ENCODE measurements around the gene ARHGEF12.

The ARHGEF12 gene

DNA sequence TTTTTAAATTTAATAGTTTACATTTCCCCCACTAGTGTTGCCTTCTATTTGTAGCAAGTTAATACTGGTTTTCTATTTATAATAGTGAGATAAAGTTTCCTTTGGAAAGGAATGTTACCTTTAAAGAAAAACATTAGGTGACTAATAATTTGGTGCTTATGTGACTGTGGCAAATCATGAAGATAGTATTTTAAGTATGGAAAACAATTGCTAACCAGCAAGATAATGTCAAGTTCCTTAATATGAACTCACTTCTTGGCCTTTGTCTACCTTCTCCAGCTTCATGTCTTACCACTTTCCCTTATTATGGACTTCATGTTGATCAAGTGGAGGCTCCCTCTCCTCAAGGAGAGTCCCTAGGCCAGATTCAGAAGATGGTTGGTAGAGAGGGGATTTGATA is 27.2 kb downstream of the ARHGEF12 start:
- H3K9me3 ChIP-seq (ENCODE audit: control insufficient read depth, insufficient read depth, low read length) = no peaks in the 10 kb centered on the region
- no peak overlapping the region for H3K4me3 ChIP-seq (ENCODE audit: low read length)
- H3K27ac ChIP-seq (ENCODE audit: low read length) = no peak overlapping the region
- no peak for DNase-seq (ENCODE audit: low read depth, low spot score)
- H3K27me3 ChIP-seq (ENCODE audit: control insufficient read depth, insufficient read depth, low read length) = no peaks in the 10 kb centered on the region
- H3K36me3 ChIP-seq (ENCODE audit: control insufficient read depth, insufficient read depth, low read length) = no peaks in the 10 kb centered on the region
- no peaks in the 10 kb centered on the region for H3K4me1 ChIP-seq (ENCODE audit: control insufficient read depth, insufficient read depth, low read length)

GRCh38 chr11:120365512-120365911 is 29.3 kb downstream of the ARHGEF12 start:
- DNase-seq (ENCODE audit: low read depth, low spot score) = no peak
- H3K36me3 ChIP-seq (ENCODE audit: control insufficient read depth, insufficient read depth, low read length) = no peaks in the 10 kb centered on the region
- no peak overlapping the region for H3K4me3 ChIP-seq (ENCODE audit: low read length)
- no peaks in the 10 kb centered on the region for H3K4me1 ChIP-seq (ENCODE audit: control insufficient read depth, insufficient read depth, low read length)
- H3K9me3 ChIP-seq (ENCODE audit: control insufficient read depth, insufficient read depth, low read length) = no peaks in the 10 kb centered on the region
- H3K27ac ChIP-seq (ENCODE audit: low read length) = no peak overlapping the region
- H3K27me3 ChIP-seq (ENCODE audit: control insufficient read depth, insufficient read depth, low read length) = no peaks in the 10 kb centered on the region

DNA sequence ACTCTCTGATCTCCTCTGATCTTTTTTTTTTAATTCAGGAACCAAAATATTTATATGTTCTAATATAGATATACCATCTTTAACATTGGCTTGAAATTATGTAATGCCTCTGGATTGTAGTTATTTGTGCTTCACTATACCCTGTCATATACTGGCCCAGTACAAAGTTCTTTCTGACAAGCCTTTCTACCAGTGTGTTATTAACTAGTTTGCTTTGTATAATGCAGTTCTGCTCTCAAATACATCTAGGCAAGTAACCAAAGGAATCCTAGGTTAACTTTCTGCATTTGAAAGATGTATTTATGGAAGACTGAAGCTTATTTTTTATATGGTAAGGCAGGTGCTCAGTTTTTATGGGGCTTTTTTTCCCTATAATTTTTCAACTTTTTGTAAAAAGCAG is 36.1 kb downstream of the ARHGEF12 start:
- no peaks in the 10 kb centered on the region for H3K4me1 ChIP-seq (ENCODE audit: control insufficient read depth, insufficient read depth, low read length)
- H3K36me3 ChIP-seq (ENCODE audit: control insufficient read depth, insufficient read depth, low read length) = no peaks in the 10 kb centered on the region
- no peak overlapping the region for H3K4me3 ChIP-seq (ENCODE audit: low read length)
- no peaks in the 10 kb centered on the region for H3K9me3 ChIP-seq (ENCODE audit: control insufficient read depth, insufficient read depth, low read length)
- no peak for DNase-seq (ENCODE audit: low read depth, low spot score)
- H3K27me3 ChIP-seq (ENCODE audit: control insufficient read depth, insufficient read depth, low read length) = no peaks in the 10 kb centered on the region
- H3K27ac ChIP-seq (ENCODE audit: low read length) = no peak overlapping the region

DNA sequence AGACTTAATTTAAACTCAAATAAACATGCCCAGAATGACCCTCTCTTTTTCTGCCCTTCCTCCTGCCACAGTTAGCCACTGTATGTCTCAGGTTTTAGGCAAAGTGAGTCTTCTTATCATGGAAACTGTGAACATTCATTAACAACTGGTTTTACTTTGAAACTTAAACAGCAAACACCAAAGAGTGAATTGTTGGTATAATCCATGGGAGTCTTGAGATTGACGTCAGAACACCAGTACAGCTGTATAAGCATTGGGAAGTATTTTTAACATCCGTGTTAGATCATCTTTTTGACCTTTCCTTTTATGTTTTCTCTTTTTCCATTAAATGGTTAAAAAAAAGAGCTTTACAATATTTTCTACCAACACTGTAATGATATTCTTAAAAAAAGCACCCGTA is 38.9 kb downstream of the ARHGEF12 start:
- H3K36me3 ChIP-seq (ENCODE audit: control insufficient read depth, insufficient read depth, low read length) = no peaks in the 10 kb centered on the region

DNA sequence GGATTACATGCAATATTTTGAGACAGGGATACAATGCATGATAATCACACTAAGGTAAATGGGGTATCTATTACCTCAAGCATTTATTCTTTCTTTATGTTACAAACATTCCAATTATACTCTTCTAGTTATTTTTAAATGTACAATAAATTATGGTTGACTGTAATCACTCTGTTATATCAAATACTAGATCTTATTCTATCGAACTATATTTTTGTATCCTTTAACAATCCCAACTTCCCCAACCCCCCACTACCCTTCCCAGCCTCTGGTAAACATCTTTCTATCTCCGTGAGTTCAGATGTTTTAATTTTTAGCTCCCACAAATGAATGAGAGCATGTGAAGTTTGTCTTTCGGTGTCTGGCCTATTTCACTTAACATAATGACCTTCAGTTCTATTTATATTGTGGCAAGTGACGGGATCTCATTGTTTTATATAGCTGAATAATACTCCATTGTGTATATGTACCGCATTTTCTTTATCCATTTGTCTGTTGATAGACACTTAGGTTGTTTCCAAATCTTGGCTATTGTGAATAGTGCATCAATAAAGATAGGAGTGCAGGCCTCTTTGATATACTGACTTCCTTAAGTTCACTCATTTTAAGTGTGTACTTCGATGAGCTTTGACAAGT is 40.5 kb downstream of the ARHGEF12 start:
- no peak overlapping the region for H3K4me3 ChIP-seq (ENCODE audit: low read length)
- H3K4me1 ChIP-seq (ENCODE audit: control insufficient read depth, insufficient read depth, low read length) = no peaks in the 10 kb centered on the region
- H3K27ac ChIP-seq (ENCODE audit: low read length) = no peak overlapping the region
- no CpG with 5 or more reads among the region's 6 CpGs for WGBS (ENCODE audit: insufficient coverage, insufficient read length)
- no peak for DNase-seq (ENCODE audit: low read depth, low spot score)
- no peaks in the 10 kb centered on the region for H3K36me3 ChIP-seq (ENCODE audit: control insufficient read depth, insufficient read depth, low read length)
- H3K9me3 ChIP-seq (ENCODE audit: control insufficient read depth, insufficient read depth, low read length) = no peaks in the 10 kb centered on the region
- no peaks in the 10 kb centered on the region for H3K27me3 ChIP-seq (ENCODE audit: control insufficient read depth, insufficient read depth, low read length)

More for the DNA sequence above, 38.9 kb downstream of the ARHGEF12 start:
- Histone ChIP-seq H3K4me3 (ENCODE audit: low read length) (no peak overlapping the region), H3K4me1 (ENCODE audit: control insufficient read depth, insufficient read depth, low read length) (no peaks in the 10 kb centered on the region), H3K9me3 (ENCODE audit: control insufficient read depth, insufficient read depth, low read length) (no peaks in the 10 kb centered on the region), H3K27ac (ENCODE audit: low read length) (no peak overlapping the region), H3K27me3 (ENCODE audit: control insufficient read depth, insufficient read depth, low read length) (no peaks in the 10 kb centered on the region)
- DNase-seq (ENCODE audit: low read depth, low spot score) = no peak
- no CpG with 5 or more reads among the region's 3 CpGs for WGBS (ENCODE audit: insufficient coverage, insufficient read length)

DNA sequence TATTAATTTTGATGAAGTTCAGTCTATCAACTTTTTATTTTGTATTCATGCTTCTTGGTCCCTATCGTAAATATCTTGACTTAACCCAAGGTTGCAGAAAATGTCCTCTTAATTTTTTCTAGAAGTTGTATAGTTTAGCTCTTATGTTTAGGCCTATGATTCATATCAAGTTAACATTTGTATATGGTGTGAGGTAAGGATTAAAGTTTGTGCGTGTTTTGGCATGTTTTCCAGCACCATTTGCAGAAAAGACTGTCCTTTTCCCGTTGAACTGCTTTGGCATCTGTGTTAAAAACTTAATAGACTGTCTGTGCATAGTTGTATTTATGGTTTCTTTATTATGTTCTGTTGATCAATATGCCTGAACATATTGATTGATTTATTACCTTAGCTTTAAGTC is 42.3 kb downstream of the ARHGEF12 start:
- Histone ChIP-seq H3K4me3 (ENCODE audit: low read length) (no peak overlapping the region), H3K36me3 (ENCODE audit: control insufficient read depth, insufficient read depth, low read length) (no peaks in the 10 kb centered on the region), H3K4me1 (ENCODE audit: control insufficient read depth, insufficient read depth, low read length) (no peaks in the 10 kb centered on the region), H3K27me3 (ENCODE audit: control insufficient read depth, insufficient read depth, low read length) (no peaks in the 10 kb centered on the region), H3K9me3 (ENCODE audit: control insufficient read depth, insufficient read depth, low read length) (no peaks in the 10 kb centered on the region), H3K27ac (ENCODE audit: low read length) (no peak overlapping the region)
- no CpG with 5 or more reads among the region's 3 CpGs for WGBS (ENCODE audit: insufficient coverage, insufficient read length)
- DNase-seq (ENCODE audit: low read depth, low spot score) = no peak

DNA sequence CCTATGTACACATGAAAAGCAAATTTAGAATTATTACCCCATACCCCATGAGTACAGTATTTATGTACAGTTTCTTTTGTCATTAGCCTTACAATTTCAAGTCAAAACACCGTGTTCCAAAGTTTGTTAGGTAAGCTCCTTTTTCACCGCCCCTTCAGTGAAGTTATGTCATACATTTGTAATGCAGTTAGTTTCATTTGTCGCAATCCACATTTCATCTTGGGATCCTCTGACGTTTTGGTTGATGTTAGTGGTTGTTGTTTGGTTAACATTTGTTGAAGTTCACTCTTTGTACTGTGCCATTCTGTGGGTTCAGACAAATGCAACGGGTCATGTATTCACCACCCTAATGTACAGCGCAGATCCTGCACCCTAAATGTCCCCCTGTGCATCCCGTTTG is 45.2 kb downstream of the ARHGEF12 start:
- WGBS (ENCODE audit: insufficient coverage, insufficient read length) = no CpG with 5 or more reads among the region's 7 CpGs

GRCh38 chr11:120383518-120384155 is 47.4 kb downstream of the ARHGEF12 start:
- no peaks in the 10 kb centered on the region for H3K4me1 ChIP-seq (ENCODE audit: control insufficient read depth, insufficient read depth, low read length)
- no CpG with 5 or more reads among the region's 4 CpGs for WGBS (ENCODE audit: insufficient coverage, insufficient read length)
- no peak overlapping the region for H3K4me3 ChIP-seq (ENCODE audit: low read length)
- no peaks in the 10 kb centered on the region for H3K9me3 ChIP-seq (ENCODE audit: control insufficient read depth, insufficient read depth, low read length)
- no peak for DNase-seq (ENCODE audit: low read depth, low spot score)
- no peaks in the 10 kb centered on the region for H3K27me3 ChIP-seq (ENCODE audit: control insufficient read depth, insufficient read depth, low read length)
- no peak overlapping the region for H3K27ac ChIP-seq (ENCODE audit: low read length)
- H3K36me3 ChIP-seq (ENCODE audit: control insufficient read depth, insufficient read depth, low read length) = no peaks in the 10 kb centered on the region

More for the DNA sequence above, 45.2 kb downstream of the ARHGEF12 start:
- H3K9me3 ChIP-seq (ENCODE audit: control insufficient read depth, insufficient read depth, low read length) = no peaks in the 10 kb centered on the region
- no peaks in the 10 kb centered on the region for H3K27me3 ChIP-seq (ENCODE audit: control insufficient read depth, insufficient read depth, low read length)
- no peak overlapping the region for H3K27ac ChIP-seq (ENCODE audit: low read length)
- no peak for DNase-seq (ENCODE audit: low read depth, low spot score)
- no peaks in the 10 kb centered on the region for H3K36me3 ChIP-seq (ENCODE audit: control insufficient read depth, insufficient read depth, low read length)
- H3K4me1 ChIP-seq (ENCODE audit: control insufficient read depth, insufficient read depth, low read length) = no peaks in the 10 kb centered on the region
- H3K4me3 ChIP-seq (ENCODE audit: low read length) = no peak overlapping the region

DNA sequence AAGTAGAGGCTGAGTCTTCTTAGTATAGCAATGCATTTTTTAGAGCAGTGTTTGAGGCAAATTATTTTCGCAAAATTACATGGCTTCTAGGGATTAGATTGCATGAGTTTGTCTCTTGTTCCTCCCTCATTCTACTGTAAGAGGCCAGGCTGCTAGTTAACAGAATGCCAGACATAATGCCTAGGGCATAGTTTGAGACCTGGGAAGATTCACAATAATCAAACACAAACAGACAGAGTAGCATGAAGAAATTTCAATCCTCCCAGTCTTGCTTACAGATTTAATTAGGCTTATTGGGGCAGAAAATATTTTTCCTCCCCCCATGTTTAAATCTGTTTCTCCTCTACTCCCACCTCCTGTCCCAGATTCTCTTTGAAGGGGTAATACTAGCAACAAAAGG is 48.3 kb downstream of the ARHGEF12 start:
- no peak overlapping the region for H3K27ac ChIP-seq (ENCODE audit: low read length)
- H3K36me3 ChIP-seq (ENCODE audit: control insufficient read depth, insufficient read depth, low read length) = no peaks in the 10 kb centered on the region
- H3K9me3 ChIP-seq (ENCODE audit: control insufficient read depth, insufficient read depth, low read length) = no peaks in the 10 kb centered on the region
- no peaks in the 10 kb centered on the region for H3K4me1 ChIP-seq (ENCODE audit: control insufficient read depth, insufficient read depth, low read length)
- no peak overlapping the region for H3K4me3 ChIP-seq (ENCODE audit: low read length)
- DNase-seq (ENCODE audit: low read depth, low spot score) = no peak
- no peaks in the 10 kb centered on the region for H3K27me3 ChIP-seq (ENCODE audit: control insufficient read depth, insufficient read depth, low read length)
- no CpG with 5 or more reads among the region's 1 CpG for WGBS (ENCODE audit: insufficient coverage, insufficient read length)

GRCh38 chr11:120385110-120385509 is 48.9 kb downstream of the ARHGEF12 start:
- Histone ChIP-seq H3K4me3 (ENCODE audit: low read length) (no peak overlapping the region), H3K27me3 (ENCODE audit: control insufficient read depth, insufficient read depth, low read length) (no peaks in the 10 kb centered on the region), H3K36me3 (ENCODE audit: control insufficient read depth, insufficient read depth, low read length) (no peaks in the 10 kb centered on the region), H3K27ac (ENCODE audit: low read length) (no peak overlapping the region), H3K9me3 (ENCODE audit: control insufficient read depth, insufficient read depth, low read length) (no peaks in the 10 kb centered on the region), H3K4me1 (ENCODE audit: control insufficient read depth, insufficient read depth, low read length) (no peaks in the 10 kb centered on the region)
- WGBS (ENCODE audit: insufficient coverage, insufficient read length) = no CpG with 5 or more reads among the region's 5 CpGs
- DNase-seq (ENCODE audit: low read depth, low spot score) = no peak

DNA sequence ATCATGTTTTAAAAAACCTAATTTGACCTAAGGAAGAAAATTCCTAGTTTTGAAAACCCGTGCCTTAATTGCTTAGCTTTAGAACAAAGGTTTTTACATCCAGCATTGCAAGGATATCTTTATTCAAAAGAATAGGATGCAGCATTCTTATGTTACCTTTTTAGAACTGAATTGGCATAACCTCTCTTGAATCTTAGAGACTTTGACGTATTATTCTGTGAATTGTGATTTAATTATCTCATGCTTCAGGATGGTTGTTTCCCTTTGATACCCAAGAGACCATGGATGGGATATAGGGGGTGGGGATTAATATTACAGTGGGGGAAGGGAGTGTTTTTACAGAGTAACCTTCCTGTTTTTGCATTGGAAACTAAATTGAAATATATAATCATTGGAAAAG is 49.4 kb downstream of the ARHGEF12 start:
- no peaks in the 10 kb centered on the region for H3K9me3 ChIP-seq (ENCODE audit: control insufficient read depth, insufficient read depth, low read length)
- H3K4me3 ChIP-seq (ENCODE audit: low read length) = no peak overlapping the region
- no peaks in the 10 kb centered on the region for H3K4me1 ChIP-seq (ENCODE audit: control insufficient read depth, insufficient read depth, low read length)
- H3K27ac ChIP-seq (ENCODE audit: low read length) = no peak overlapping the region
- H3K27me3 ChIP-seq (ENCODE audit: control insufficient read depth, insufficient read depth, low read length) = no peaks in the 10 kb centered on the region
- no peak for DNase-seq (ENCODE audit: low read depth, low spot score)
- WGBS (ENCODE audit: insufficient coverage, insufficient read length) = no CpG with 5 or more reads among the region's 2 CpGs
- no peaks in the 10 kb centered on the region for H3K36me3 ChIP-seq (ENCODE audit: control insufficient read depth, insufficient read depth, low read length)

All from iPS DF 6.9 (cell line).